Posterior vena cava (tissue), 2 donors: ENCODE data around the gene RRM2. TPM values are rescaled to one million over a fixed set of nuclear protein-coding genes. Genes with fewer than 3 reads are reported as not detected.

Source experiments
- DNase-seq: peaks from one replicate; pipeline ENCODE4 v3.0.0-alpha.2; 2020; ENCODE audit warnings: low spot score
- intact Hi-C, 2 donors: fragments of 100-400 bp; cut with DNase I; formaldehyde crosslinking; loops; one replicate each; pipeline versions ENCODE4 v1.14.1 to v1.14.2; 2022 to 2023
- total RNA-seq, 2 donors: library from RNA; stranded (reverse); fragmentation: NEBNext Ultra II Directional; extraction: Animal tissue kit (Norgen Biotek cat#: 25700); gene quantifications; one replicate each; pipeline ENCODE4 v1.2.1, GENCODE V29; 2021
- donor health status: DM: yes; HTN: yes; CAD: no.
- donor health status: DM: yes; HTN: yes; CAD: no.

RRM2 gene
- total RNA-seq, 2 donors from 2014 or later: 0.67 to 1.5 TPM

DNA sequence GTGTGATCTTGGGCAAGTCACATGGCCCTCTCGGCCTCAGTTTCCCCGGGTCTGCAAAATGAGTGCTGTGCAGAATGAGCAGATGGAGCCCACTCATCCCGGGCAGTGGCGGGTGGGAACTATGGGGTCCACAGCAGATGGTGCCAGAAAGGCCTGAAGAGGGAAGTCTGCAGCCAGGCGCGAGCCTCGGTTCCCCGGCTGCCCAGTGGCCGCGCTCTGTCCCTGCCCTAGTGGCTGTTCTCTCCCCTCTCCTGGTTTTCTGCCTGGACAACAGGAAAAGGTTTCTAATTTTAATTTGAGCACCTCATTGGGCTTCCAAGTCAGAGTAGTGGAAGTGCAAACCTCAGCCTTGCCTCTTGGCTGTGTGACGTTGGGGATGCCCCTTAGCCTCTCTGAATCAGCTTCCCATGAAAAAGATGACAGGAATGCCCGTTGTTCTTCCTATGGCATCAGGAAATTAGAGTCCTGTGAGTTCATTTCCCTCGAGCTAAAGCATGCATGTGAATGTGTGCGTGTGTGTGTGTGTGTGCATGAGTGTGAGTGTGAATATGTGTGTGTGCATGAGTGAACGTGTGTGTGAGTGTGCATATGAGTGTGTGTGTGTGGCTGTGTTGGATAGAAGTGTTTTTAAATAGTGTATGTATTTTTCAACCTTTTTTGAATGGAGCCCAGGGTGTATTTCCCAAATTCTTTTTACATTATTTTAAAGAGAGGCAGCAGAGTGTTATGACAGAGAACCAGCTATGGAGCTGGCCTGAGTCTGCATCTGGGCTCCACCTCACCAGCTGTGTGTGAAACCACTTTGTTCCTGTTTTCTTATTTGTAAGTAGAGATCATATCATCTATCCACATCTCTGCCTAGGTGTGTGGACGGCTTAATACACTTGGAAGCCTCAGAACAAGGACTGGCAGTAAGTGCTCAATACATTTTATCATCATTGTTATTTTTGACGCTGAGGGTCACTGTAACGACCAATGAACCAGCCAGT is 41.3 kb downstream of the RRM2 start:
- intact Hi-C loops: loop anchor here in 1 of 2 donors (5.0 kb wide), 1 partner anchor 1469 kb away; no protein-coding TSS in a partner anchor
- DNase-seq: no peak

GRCh38 chr2:10164601-10165000 is 42.1 kb downstream of the RRM2 start:
- DNase-seq: no peak
- intact Hi-C loops: loop anchor here in 1 of 2 donors (5.0 kb wide), 1 partner anchor 1468 kb away; no protein-coding TSS in a partner anchor

GRCh38 chr2:10165282-10165681 is 42.7 kb downstream of the RRM2 start:
- DNase-seq: no peak
- intact Hi-C loops: loop anchor here in 1 of 2 donors (1.0 kb wide), 1 partner anchor 212 kb away; no protein-coding TSS in a partner anchor

GRCh38 chr2:10165861-10166675 is 43.5 kb downstream of the RRM2 start:
- intact Hi-C loops: loop anchor here in 1 of 2 donors (1.0 kb wide), 1 partner anchor 211 kb away; no protein-coding TSS in a partner anchor
- DNase-seq: no peak

- intact Hi-C loops: no loop called here
- DNase-seq: no peak
Observed at GRCh38 chr2:10166676-10167292, 44.2 kb downstream of the RRM2 start.

DNA sequence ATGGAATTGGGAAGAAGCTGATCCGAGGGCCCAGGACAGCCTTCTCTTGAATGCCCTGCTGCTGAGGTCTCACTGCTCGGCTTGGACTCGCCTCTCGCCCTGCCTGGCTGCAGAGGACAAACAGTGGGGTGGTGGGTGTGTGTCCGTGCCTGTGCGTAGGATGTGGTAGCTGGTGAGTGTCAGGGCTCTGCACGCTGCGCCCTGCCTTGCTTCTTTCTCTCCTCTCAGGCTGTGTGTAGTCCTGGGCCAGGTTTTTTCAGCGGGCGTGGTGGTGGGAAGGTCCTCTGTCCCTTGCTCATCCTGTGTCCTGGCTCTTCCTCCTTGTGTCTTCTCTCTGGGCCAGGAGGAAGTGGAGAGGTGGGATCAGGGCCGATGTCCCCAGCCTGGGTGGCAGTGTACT is 44.8 kb downstream of the RRM2 start:
- DNase-seq: no peak
- intact Hi-C loops: no loop called here

DNA sequence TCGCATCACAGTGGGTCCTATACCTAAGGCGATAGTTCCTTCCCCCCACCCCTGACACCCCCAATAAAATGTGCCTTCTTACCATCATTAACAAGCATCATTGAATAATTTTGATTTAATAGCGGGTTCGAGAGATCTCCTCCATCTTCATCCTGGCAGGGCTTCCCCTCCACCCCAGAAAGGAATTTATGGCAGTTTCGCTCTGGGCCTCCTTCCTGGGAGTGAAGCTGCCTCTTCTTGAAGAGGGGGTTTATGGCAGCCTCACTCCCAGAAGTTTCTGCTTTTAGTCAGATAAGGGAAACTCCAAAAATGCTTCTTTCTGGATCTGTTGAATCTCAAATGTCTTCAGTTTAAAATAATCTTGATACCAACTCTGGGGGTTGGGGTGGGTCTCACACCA is 45.7 kb downstream of the RRM2 start:
- intact Hi-C loops: no loop called here

GRCh38 chr2:10169053-10169578 is 46.6 kb downstream of the RRM2 start:
- intact Hi-C loops: no loop called here
- DNase-seq: no peak

More for the DNA sequence above, 45.7 kb downstream of the RRM2 start:
- DNase-seq: no peak

GRCh38 chr2:10169581-10169980 is 47.0 kb downstream of the RRM2 start:
- intact Hi-C loops: no loop called here
- no peak for DNase-seq

- DNase-seq: no peak
Observed at GRCh38 chr2:10170256-10170655, 47.7 kb downstream of the RRM2 start.

DNA sequence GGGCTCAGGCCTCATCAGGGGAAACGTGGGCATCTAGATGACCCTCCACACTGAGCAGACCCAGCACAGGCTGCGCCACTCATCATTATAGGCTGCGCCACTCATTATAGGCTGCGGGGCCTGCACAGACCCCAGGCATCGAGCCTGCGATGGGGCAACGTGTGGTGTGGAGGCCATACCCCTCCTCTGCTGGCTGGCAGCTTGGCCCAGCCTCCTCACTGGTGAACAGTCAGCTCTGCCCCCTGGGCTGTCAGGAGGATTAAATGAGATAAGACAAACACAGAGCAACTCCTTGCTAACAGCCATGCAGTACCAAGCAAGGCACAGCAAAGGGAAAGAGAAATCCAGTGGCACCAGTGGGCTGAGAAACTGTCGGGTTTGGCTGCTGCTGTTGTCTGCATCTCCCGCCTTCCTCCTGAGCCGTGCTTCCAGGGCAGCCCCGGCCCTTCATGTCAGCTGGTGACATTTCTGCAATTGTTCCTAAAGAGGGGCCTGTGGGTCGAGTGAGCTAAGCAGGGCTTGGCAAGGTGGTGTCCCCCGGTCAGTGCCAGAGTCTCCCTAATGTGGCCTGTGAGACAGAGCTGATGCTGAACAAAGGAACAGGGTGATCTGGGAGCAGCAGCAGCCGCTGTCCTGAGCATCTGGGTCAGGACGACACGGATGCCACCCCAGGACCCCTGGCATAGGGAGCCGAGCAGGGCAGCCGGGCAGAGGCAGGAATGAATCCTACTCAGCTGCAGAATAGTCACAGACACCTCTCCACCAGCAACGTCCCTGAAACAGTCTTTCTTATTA is 48.7 kb downstream of the RRM2 start:
- intact Hi-C loops: no loop called here
- DNase-seq: no peak

More at GRCh38 chr2:10170256-10170655, 47.7 kb downstream of the RRM2 start:
- intact Hi-C loops: no loop called here

- DNase-seq: no peak
- intact Hi-C loops: no loop called here
Observed at GRCh38 chr2:10172033-10172871, 49.7 kb downstream of the RRM2 start.

DNA sequence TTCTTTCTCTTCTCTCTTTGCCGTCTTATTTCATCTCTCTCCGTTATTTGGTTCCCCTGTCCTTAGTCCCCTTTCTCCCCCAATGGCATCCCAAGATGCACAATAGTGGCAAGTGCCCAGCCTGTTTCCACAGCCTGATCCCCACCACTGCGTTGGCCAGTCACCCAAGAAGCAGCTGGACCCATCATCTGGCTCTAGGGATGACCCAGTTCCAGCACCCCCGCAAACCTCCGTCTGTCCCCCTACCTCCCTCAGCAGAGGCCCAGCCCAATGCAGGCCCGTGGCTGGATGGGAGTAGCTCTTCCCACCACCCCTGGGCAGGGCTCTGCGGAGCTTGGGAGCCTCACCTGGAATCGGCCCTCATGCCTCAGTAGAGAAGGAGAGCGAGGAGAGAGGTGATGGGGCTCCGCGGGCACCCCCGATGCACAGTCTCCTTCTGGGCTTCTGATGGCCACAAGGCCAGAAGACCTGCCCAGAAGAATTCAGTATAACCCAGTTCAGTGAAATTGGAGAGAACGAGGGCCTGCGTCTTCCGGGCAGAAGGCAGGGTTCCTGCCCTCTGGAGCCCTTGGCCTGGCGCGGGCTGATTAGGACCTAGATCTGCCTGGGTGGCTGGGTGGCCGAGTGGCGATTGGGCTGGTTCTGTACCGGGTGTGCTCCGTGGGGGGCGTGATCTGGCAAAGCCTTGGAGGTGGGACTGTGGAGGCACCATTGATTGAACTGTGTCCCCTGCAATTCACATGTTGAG is 50.9 kb downstream of the RRM2 start:
- no peak for DNase-seq
- intact Hi-C loops: no loop called here

- intact Hi-C loops: no loop called here
- DNase-seq: peak; percentile 76
Observed at GRCh38 chr2:10174173-10174572, 51.6 kb downstream of the RRM2 start.

GRCh38 chr2:10175441-10175840 is 52.9 kb downstream of the RRM2 start:
- DNase-seq: no peak
- intact Hi-C loops: no loop called here

DNA sequence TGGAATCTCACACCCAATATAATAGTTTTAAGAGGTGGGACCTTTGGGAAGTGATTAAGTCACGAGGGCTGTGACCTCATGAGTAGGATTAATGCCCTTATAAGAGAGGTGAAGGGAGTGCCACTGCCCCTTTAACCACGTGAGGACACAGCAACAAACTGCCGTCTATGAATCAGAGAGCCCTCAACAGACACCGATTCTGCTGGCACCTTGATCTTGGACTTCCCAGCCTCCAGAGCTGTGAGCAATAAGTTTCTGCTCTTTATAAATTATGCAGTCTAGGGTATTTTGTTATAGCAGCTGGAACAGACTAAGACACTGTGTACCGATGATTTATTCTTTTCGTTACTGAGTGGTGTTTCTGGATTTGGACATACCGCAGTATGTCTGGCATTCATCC is 56.2 kb downstream of the RRM2 start:
- DNase-seq: no peak

DNA sequence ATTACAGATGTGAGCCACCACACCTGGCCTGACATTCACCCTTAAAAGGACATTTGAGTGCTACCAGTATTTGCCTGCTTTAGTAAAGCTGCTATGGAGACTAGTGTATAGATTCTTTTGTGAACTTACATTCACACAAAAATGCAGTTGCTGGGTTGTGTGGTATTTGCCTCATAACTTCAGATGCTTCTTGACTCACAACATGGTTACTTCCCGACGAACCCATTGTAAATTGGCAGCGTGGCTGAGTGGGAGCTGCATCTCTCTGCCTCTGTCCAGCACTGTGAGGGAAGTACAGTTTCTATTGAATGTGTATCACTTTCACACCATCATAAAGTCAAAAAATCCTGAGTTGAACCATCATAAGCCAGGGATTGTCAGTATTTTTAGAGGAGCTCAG is 56.9 kb downstream of the RRM2 start:
- intact Hi-C loops: no loop called here
- DNase-seq: no peak

More for the DNA sequence above, 56.2 kb downstream of the RRM2 start:
- intact Hi-C loops: no loop called here
